ENCODE measurements around the gene LIPA.
A peak's percentile ranks its signal among the peaks of the same experiment; 100 is the strongest.

LIPA gene

GRCh38 chr10:89237849-89238248 is 13.7 kb downstream of the LIPA start:
- Histone ChIP-seq H3K27ac (ENCODE audit: low read length) (no peak overlapping the region), H3K9ac (ENCODE audit: low read depth, low read length) (no peak overlapping the region), H3K36me3 (ENCODE audit: insufficient read depth, low read depth, low read length) (no peaks in the 10 kb centered on the region; the same call in 1 of the 2 replicates), H3K4me1 (ENCODE audit: insufficient read depth, low read length) (peaks cover 19% of the 10 kb centered on the region), H3K27me3 (ENCODE audit: insufficient read depth, low read length) (no peaks in the 10 kb centered on the region), H3K4me3 (ENCODE audit: low read length) (no peak overlapping the region), H3K9me3 (ENCODE audit: insufficient read depth, low read depth, low read length) (no peaks in the 10 kb centered on the region)

- Histone ChIP-seq H3K27ac (ENCODE audit: low read length) (no peak overlapping the region), H3K36me3 (ENCODE audit: insufficient read depth, low read depth, low read length) (no peaks in the 10 kb centered on the region; the same call in 1 of the 2 replicates), H3K4me3 (ENCODE audit: low read length) (no peak overlapping the region), H3K4me1 (ENCODE audit: insufficient read depth, low read length) (peaks cover 10% of the 10 kb centered on the region; the same call in 1 of the 2 replicates), H3K9ac (ENCODE audit: low read depth, low read length) (no peak overlapping the region), H3K9me3 (ENCODE audit: insufficient read depth, low read depth, low read length) (no peaks in the 10 kb centered on the region), H3K27me3 (ENCODE audit: insufficient read depth, low read length) (no peaks in the 10 kb centered on the region)
Measured at GRCh38 chr10:89236226-89236797, 15.3 kb downstream of the LIPA start.

- no peak overlapping the region for H3K27ac ChIP-seq (ENCODE audit: low read length)
- H3K36me3 ChIP-seq (ENCODE audit: insufficient read depth, low read depth, low read length), result no peaks in the 10 kb centered on the region; the same call in 1 of the 2 replicates
- H3K9ac ChIP-seq (ENCODE audit: low read depth, low read length), result peak overlapping the region; percentile 6; the same call in 1 of the 2 replicates
- H3K4me1 ChIP-seq (ENCODE audit: insufficient read depth, low read length), result peaks cover 7% of the 10 kb centered on the region; the same call in 1 of the 2 replicates
- peak overlapping the region; percentile 36; the same call in 1 of the 2 replicates for H3K4me3 ChIP-seq (ENCODE audit: low read length)
- H3K27me3 ChIP-seq (ENCODE audit: insufficient read depth, low read length), result no peaks in the 10 kb centered on the region
- no peaks in the 10 kb centered on the region for H3K9me3 ChIP-seq (ENCODE audit: insufficient read depth, low read depth, low read length)
Measured at GRCh38 chr10:89235073-89235798, 16.3 kb downstream of the LIPA start.

- no peaks in the 10 kb centered on the region for H3K27me3 ChIP-seq (ENCODE audit: insufficient read depth, low read length)
- H3K36me3 ChIP-seq (ENCODE audit: insufficient read depth, low read depth, low read length), result peaks cover 3% of the 10 kb centered on the region; the same call in 1 of the 2 replicates
- H3K9ac ChIP-seq (ENCODE audit: low read depth, low read length), result no peak overlapping the region
- peaks cover 8% of the 10 kb centered on the region; the same call in 1 of the 2 replicates for H3K9me3 ChIP-seq (ENCODE audit: insufficient read depth, low read depth, low read length)
- H3K4me3 ChIP-seq (ENCODE audit: low read length), result no peak overlapping the region
- H3K4me1 ChIP-seq (ENCODE audit: insufficient read depth, low read length), result peaks cover 7% of the 10 kb centered on the region; the same call in 1 of the 2 replicates
- H3K27ac ChIP-seq (ENCODE audit: low read length), result no peak overlapping the region
Measured at GRCh38 chr10:89233033-89233432, 18.5 kb downstream of the LIPA start.

GRCh38 chr10:89228962-89229361 is 22.6 kb downstream of the LIPA start:
- Histone ChIP-seq H3K36me3 (ENCODE audit: insufficient read depth, low read depth, low read length) (peaks cover 4% of the 10 kb centered on the region; the same call in 1 of the 2 replicates), H3K27me3 (ENCODE audit: insufficient read depth, low read length) (no peaks in the 10 kb centered on the region), H3K4me3 (ENCODE audit: low read length) (no peak overlapping the region), H3K4me1 (ENCODE audit: insufficient read depth, low read length) (peaks cover 3% of the 10 kb centered on the region; the same call in 1 of the 2 replicates), H3K9ac (ENCODE audit: low read depth, low read length) (no peak overlapping the region), H3K27ac (ENCODE audit: low read length) (no peak overlapping the region), H3K9me3 (ENCODE audit: insufficient read depth, low read depth, low read length) (peaks cover 8% of the 10 kb centered on the region; the same call in 1 of the 2 replicates)

- no peak overlapping the region for H3K9ac ChIP-seq (ENCODE audit: low read depth, low read length)
- H3K4me1 ChIP-seq (ENCODE audit: insufficient read depth, low read length), result peaks cover 3% of the 10 kb centered on the region; the same call in 1 of the 2 replicates
- no peak overlapping the region for H3K4me3 ChIP-seq (ENCODE audit: low read length)
- H3K27ac ChIP-seq (ENCODE audit: low read length), result no peak overlapping the region
- peaks cover 4% of the 10 kb centered on the region; the same call in 1 of the 2 replicates for H3K36me3 ChIP-seq (ENCODE audit: insufficient read depth, low read depth, low read length)
- peaks cover 8% of the 10 kb centered on the region; the same call in 1 of the 2 replicates for H3K9me3 ChIP-seq (ENCODE audit: insufficient read depth, low read depth, low read length)
- no peaks in the 10 kb centered on the region for H3K27me3 ChIP-seq (ENCODE audit: insufficient read depth, low read length)
Measured at GRCh38 chr10:89228146-89228545, 23.4 kb downstream of the LIPA start.

GRCh38 chr10:89226891-89227290 is 24.7 kb downstream of the LIPA start:
- Histone ChIP-seq H3K4me1 (ENCODE audit: insufficient read depth, low read length) (peaks cover 7% of the 10 kb centered on the region; the same call in 1 of the 2 replicates), H3K27ac (ENCODE audit: low read length) (no peak overlapping the region), H3K9ac (ENCODE audit: low read depth, low read length) (no peak overlapping the region), H3K4me3 (ENCODE audit: low read length) (no peak overlapping the region), H3K27me3 (ENCODE audit: insufficient read depth, low read length) (no peaks in the 10 kb centered on the region), H3K36me3 (ENCODE audit: insufficient read depth, low read depth, low read length) (peaks cover 4% of the 10 kb centered on the region; the same call in 1 of the 2 replicates), H3K9me3 (ENCODE audit: insufficient read depth, low read depth, low read length) (peaks cover 8% of the 10 kb centered on the region; the same call in 1 of the 2 replicates)

- Histone ChIP-seq H3K9ac (ENCODE audit: low read depth, low read length) (no peak overlapping the region), H3K4me3 (ENCODE audit: low read length) (no peak overlapping the region), H3K9me3 (ENCODE audit: insufficient read depth, low read depth, low read length) (peaks cover 8% of the 10 kb centered on the region; the same call in 1 of the 2 replicates), H3K4me1 (ENCODE audit: insufficient read depth, low read length) (peaks cover 13% of the 10 kb centered on the region; the same call in 1 of the 2 replicates), H3K36me3 (ENCODE audit: insufficient read depth, low read depth, low read length) (peaks cover 4% of the 10 kb centered on the region; the same call in 1 of the 2 replicates), H3K27ac (ENCODE audit: low read length) (no peak overlapping the region), H3K27me3 (ENCODE audit: insufficient read depth, low read length) (no peaks in the 10 kb centered on the region)
Measured at GRCh38 chr10:89224739-89225443, 26.7 kb downstream of the LIPA start.

GRCh38 chr10:89221919-89222318 is 29.7 kb downstream of the LIPA start:
- no peaks in the 10 kb centered on the region for H3K9me3 ChIP-seq (ENCODE audit: insufficient read depth, low read depth, low read length)
- no peak overlapping the region for H3K27ac ChIP-seq (ENCODE audit: low read length)
- no peaks in the 10 kb centered on the region for H3K36me3 ChIP-seq (ENCODE audit: insufficient read depth, low read depth, low read length)
- H3K4me3 ChIP-seq (ENCODE audit: low read length), result no peak overlapping the region
- no peak overlapping the region for H3K9ac ChIP-seq (ENCODE audit: low read depth, low read length)
- no peaks in the 10 kb centered on the region for H3K27me3 ChIP-seq (ENCODE audit: insufficient read depth, low read length)
- H3K4me1 ChIP-seq (ENCODE audit: insufficient read depth, low read length), result peaks cover 13% of the 10 kb centered on the region; the same call in 1 of the 2 replicates

GRCh38 chr10:89219513-89220218 is 31.9 kb downstream of the LIPA start:
- no peaks in the 10 kb centered on the region for H3K27me3 ChIP-seq (ENCODE audit: insufficient read depth, low read length)
- no peak overlapping the region for H3K27ac ChIP-seq (ENCODE audit: low read length)
- H3K9ac ChIP-seq (ENCODE audit: low read depth, low read length), result no peak overlapping the region
- H3K4me1 ChIP-seq (ENCODE audit: insufficient read depth, low read length), result peaks cover 10% of the 10 kb centered on the region; the same call in 1 of the 2 replicates
- no peak overlapping the region for H3K4me3 ChIP-seq (ENCODE audit: low read length)
- no peaks in the 10 kb centered on the region for H3K36me3 ChIP-seq (ENCODE audit: insufficient read depth, low read depth, low read length)
- no peaks in the 10 kb centered on the region for H3K9me3 ChIP-seq (ENCODE audit: insufficient read depth, low read depth, low read length)

All from iPS-20b (cell line).